GM19463 (cell line): ENCODE data around the gene HDAC11.

Source experiments
- ATAC-seq: cut with Tn5 transposase; IDR thresholded peaks from one replicate; pipeline ENCODE4 v1.9.1; 2021; ENCODE audit warnings: mild to moderate bottlenecking, moderate library complexity; ENCODE audit not compliant: unreplicated experiment

The HDAC11 gene

DNA sequence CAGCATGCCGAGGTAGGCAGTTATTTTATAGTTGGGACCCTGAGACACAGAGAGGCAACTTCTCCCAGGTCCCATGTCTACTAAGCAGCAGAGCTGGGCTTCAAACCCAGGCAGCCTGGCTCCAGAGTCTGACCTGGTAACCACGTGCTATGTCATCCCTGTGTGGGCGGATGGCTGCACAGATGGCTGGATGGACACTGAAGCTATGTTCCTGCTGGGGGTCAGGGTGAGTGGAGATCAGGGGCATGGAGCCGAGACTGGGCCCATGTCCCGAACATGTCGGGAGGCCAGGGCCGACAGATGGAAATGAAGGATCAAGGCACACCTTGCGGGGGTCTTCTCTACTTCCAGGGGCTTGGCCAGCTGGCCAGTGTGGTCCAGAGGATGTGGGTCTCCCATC, 59.6 kb downstream of the HDAC11 start:
- no peak for ATAC-seq

GRCh38 chr3:13540297-13540995, 60.3 kb downstream of the HDAC11 start:
- no peak for ATAC-seq

DNA sequence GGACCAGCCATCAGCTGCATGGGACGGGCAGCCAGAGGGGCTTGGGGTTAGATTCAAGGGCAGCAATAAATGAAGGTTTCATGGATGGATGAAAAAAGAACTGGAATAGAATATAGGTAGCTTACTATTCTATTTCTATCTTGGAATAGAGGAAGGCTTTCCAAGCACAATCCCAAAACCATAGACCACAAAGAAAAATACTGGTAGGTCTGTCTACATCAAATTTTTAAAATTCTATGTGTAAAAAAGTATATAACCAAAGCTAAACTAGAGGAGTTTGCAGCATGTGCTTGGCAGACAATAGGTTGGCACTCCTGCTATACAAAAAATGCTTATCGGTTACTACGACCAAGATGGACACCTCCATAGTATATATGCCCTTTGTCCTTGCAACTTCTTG, 61.6 kb downstream of the HDAC11 start:
- ATAC-seq: no peak

- no peak for ATAC-seq
These were observed 62.0 kb downstream of the HDAC11 start for GRCh38 chr3:13542142-13542541.

GRCh38 chr3:13543253-13543652, 63.1 kb downstream of the HDAC11 start:
- ATAC-seq: no peak

DNA sequence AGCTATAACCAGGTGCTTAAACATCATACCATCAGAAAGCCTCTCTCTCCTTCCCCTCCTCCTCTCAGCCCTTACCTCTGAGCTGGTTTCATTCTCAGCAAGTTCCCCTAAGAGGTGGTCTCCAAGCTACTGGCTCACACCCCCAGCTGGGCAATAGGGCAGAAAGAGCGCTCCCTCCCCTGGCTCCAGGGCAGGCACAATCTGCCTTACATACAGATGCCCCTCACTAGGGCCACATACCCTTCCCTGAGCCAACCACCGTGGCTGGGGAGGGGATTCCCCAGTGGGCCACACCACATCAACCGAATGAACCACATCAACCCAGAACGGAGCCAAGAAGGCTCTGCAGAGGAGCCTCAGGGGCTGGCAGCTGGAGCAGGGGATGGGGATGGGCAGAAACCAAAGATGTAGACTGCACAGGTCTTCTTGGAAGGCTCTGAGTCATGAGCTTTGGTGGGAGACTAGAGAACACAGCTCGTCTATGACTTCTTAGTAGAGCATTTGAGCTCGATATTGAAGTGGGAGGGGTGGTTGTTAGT, 64.3 kb downstream of the HDAC11 start:
- no peak for ATAC-seq

DNA sequence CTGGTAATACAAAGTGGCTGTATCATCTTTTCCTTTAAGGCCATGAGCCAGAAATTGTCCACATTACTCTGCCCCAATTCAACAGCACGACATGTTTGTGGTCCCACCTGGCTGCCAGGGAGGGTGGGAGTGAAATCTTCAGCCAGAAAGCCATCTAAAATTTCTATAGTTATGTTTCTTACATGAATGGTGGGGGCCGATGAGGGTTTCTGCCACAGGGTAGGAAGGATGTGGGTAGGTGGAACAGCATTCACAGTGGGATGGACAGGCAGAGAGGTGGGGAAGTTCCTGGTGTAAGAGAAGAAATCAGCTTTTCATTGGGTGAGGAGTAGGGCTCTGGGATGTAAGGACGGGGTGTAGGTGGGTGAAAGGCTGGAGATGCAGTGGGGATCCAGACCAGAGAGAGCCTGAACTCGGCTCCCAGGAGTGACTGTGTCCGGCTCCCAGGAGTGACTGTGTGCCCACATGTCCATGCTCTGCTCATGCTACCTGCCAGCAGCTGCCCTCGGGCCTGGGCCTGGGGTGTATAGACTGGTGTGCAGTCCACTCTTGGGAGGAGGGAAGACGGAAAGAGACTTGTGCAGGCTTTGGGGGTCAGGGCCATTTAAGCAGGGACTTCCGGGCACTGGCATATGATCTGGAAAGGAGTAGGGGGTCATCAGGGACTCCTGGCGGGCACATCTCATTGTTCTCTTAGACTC, 65.0 kb downstream of the HDAC11 start:
- no peak for ATAC-seq

DNA sequence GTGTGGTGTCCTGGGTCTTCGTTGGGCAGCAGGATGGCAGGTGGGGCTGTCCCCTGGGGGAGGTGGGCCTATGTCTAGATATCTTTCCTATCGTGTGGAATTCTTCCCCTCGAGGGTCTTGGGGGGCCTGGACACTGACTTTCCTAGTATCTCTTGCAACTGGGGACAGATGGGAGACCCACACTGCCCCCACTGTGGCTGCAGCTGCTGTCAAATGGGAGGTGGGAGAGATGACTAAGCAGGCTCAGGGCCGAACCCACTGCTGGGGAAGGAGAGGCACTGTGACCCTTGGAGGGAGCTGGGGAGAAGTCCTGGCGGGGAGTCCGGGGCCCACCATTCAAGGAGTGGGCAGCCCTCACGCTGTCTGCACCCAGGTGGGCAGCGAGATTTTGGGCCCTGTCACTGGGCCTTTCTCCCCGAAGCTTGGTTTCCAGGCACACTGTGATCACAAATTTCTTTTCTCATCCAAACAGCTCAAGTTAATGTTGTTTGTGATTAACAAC, 65.9 kb downstream of the HDAC11 start:
- no peak for ATAC-seq

DNA sequence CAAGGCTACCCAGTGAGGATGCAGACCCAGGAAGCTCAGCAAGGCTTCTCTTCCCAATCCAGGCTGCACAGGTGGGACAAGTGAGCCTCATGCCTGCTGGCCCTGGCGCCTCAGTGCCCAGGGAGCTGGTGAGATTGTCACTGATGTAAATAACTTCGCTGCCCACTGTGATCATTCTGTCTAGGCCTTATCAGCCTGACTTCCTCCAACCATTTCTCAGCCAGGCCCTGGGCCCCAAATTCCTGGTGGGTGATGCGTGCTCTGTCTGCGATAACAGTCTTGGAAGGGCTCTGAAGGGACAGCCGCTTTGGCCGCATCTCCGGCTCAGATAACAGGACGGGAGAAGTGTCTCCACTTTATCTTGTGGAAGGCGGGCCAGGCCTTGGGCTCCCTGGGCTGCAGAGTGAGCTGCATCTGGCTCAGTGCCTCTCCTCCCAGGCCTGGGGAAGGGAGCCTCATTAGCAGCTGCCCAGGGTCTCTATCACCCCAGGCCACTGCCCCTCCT, 66.6 kb downstream of the HDAC11 start:
- no peak for ATAC-seq

GRCh38 chr3:13547591-13548371, 67.7 kb downstream of the HDAC11 start:
- no peak for ATAC-seq

DNA sequence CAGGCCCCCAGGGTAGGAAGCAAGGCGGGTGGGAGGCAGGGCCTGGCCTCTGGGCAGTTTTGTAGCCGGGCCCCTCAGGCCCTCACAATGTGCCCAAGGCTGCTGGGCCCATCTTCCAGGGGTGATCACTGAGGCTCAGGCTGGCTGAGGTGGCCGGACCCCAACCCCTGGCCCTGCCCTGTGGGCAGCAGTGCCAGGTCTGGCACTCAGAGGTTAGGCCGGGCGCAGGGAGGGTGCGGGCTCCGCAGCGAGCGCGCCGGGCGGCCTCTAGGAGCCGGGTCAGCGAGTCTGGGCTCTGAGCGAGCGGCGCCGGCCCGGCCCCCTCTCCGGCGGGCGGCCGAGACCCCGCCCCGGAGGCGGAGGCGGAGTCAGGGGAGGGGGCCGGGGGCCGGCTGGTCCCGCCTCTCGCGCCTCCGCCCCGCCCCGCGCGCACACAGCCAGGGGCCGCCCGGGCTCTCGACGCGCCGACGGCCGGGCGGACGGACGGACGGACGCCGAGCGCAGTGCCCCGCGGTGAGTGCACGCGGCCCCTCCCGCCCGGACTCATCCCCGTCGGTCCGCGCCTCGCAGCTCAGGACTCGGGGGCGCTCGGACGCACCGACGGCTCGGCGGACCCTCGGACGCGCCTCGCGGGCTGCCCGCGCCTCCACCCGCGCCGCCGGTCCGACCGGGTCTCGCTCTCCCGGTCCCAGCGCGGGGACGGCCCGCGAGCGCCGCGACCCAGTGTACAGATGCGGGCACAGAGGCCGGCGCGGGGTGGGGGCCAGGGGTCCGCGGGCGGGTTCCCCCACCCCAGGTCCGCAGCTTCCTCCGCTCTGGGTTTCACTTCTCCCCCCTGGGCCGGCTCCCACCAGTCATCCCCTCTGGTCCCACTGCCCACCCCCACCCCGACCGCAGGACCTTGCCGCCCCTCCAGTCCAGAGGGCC, 68.9 kb downstream of the HDAC11 start, which contains the start of gene FBLN2:
FBLN2 (plus strand) TSS at position 430 of the 927 bp plus-strand sequence. CDS start 21,231 bp downstream, outside the sequence.
- ATAC-seq: no peak

GRCh38 chr3:13549623-13550422, 69.7 kb downstream of the HDAC11 start:
- ATAC-seq: no peak

DNA sequence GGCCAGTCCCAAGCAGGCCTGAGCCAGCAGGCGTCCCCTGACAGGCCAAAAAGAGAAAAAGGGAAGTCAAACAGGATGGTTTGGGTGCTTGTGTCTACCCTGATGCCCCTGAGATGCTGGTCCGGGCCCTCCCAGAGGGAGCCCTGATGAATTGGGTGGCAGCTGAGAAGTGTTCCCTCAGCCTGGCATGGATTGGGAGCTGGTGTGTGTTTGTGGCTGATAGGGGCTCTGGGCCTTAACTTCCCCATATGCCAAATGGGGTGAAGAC, 70.3 kb downstream of the HDAC11 start:
- ATAC-seq: no peak

- ATAC-seq: no peak
These were observed 70.8 kb downstream of the HDAC11 start for GRCh38 chr3:13550791-13551360.

GRCh38 chr3:13552857-13553652, 72.9 kb downstream of the HDAC11 start:
- no peak for ATAC-seq

DNA sequence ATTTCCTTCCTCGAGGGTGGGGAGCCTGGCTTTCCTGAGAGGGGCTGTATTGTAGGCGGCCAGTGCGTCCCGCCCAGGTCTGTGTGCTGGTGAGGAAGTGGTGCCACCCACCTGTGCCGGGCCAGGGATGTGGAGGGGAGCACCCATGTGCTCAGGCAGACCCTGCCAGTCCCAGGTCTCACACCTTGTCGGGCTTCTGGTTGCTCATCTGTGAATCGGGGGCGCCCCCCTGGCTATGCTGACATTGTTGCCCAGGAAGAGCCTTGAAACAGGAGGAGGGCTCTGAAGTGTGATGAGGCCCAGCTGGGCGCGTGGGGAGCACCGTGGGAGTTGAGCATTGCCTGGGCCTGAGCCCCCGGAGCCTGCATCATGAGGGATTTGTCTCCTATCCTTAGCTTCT, 73.6 kb downstream of the HDAC11 start:
- no peak for ATAC-seq

DNA sequence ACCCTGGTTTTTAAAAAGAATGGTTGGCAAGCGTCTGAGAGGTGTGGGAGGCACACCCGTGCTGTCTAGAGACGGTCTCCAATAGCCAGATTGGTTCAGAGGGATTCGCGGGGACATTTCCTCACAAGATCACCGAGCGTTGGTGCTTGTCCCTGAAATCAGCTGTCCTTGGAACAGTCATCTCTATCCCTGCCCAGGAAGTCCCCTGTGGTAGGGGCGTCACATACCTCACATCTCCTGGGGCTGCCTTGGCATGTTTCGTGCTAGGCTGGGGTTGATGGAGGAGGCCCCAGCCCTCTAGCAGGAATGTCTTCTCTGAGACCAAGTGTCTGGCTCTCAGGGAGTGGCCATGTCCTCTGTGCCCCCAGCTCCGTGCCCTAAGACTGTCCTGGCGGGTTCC, 75.6 kb downstream of the HDAC11 start:
- no peak for ATAC-seq
